Karpas-422 (cell line): ENCODE results near the gene RFC2. TPM values are rescaled to one million over a fixed set of nuclear protein-coding genes. Genes with fewer than 3 reads are reported as not detected.

Source experiments
- DNase-seq: peaks from one replicate; pipeline ENCODE4 v3.0.0-alpha.2; 2015
- H2AFZ ChIP-seq: fragments of 200-600 bp; sonication (generic); 2 replicates; pipeline ENCODE4 v1.6.1; 2014; ENCODE audit warnings: antibody characterized with exemption, low read length, mixed read lengths
- H3K27ac ChIP-seq: fragments of 200-600 bp; sonication (generic); 2 replicates; pipeline ENCODE4 v1.5.1; 2014; ENCODE audit warnings: mild to moderate bottlenecking, low read length, moderate library complexity
- H3K27me3 ChIP-seq: fragments of 200-600 bp; sonication (generic); 2 replicates; pipeline ENCODE4 v1.6.1; 2014; ENCODE audit warnings: low read length, mixed read lengths
- H3K36me3 ChIP-seq: fragments of 200-600 bp; sonication (generic); 2 replicates; pipeline ENCODE4 v1.6.1; 2014; ENCODE audit warnings: low read length, mixed read lengths; ENCODE audit not compliant: insufficient read depth
- H3K4me1 ChIP-seq: fragments of 200-600 bp; sonication (generic); 2 replicates; pipeline ENCODE4 v1.6.1; 2014; ENCODE audit warnings: mild to moderate bottlenecking, low read length, mixed read lengths
- H3K4me2 ChIP-seq: fragments of 200-600 bp; sonication (generic); 2 replicates; pipeline ENCODE4 v1.6.1; 2014; ENCODE audit warnings: low read length, low read depth, mild to moderate bottlenecking; ENCODE audit not compliant: poor library complexity, severe bottlenecking
- H3K4me3 ChIP-seq: fragments of 200-600 bp; sonication (generic); 2 replicates; pipeline ENCODE4 v1.5.1; 2014; ENCODE audit warnings: mild to moderate bottlenecking, antibody characterized with exemption, low read length, mixed read lengths
- H3K79me2 ChIP-seq: fragments of 200-600 bp; sonication (generic); 2 replicates; pipeline ENCODE4 v1.6.1; 2014; ENCODE audit warnings: mild to moderate bottlenecking, low read length, mixed read lengths
- H3K9ac ChIP-seq: fragments of 200-600 bp; sonication (generic); 2 replicates; pipeline ENCODE4 v1.6.0; 2014; ENCODE audit warnings: low read length
- H3K9me2 ChIP-seq: fragments of 200-600 bp; sonication (generic), shearing (Covaris generic); replicated peaks from 2 replicates; pipeline ENCODE4 v1.6.0; 2014; ENCODE audit warnings: mild to moderate bottlenecking, low read length, moderate library complexity; ENCODE audit not compliant: insufficient read depth
- H3K9me3 ChIP-seq: fragments of 300-700, 200-600 bp; sonication (generic); 2 replicates; pipeline ENCODE4 v1.6.1; 2014; ENCODE audit warnings: low read length, mixed read lengths
- H4K20me1 ChIP-seq: fragments of 200-600 bp; sonication (generic); 2 replicates; pipeline ENCODE4 v1.6.1; 2014; ENCODE audit warnings: mild to moderate bottlenecking, antibody characterized with exemption, low read length, low read depth; ENCODE audit not compliant: insufficient read depth
- total RNA-seq: library from RNA; depleted of rRNA; stranded (reverse); fragments of >200 nt; shearing (Covaris generic); gene quantifications from 2 replicates; pipeline ENCODE4 v1.2.3, GENCODE V29; 2014; ENCODE audit warnings: low replicate concordance

RFC2 gene
- total RNA-seq, 1 experiment from 2014 or later, result 18.9 TPM

- Histone ChIP-seq H3K27ac (no peak overlapping the region), H3K4me1 (peaks cover 3% of the 10 kb centered on the region; the same call in 1 of the 2 replicates), H3K4me3 (no peak overlapping the region), H4K20me1 (0 out of 2 replicates have a peak, but pooled peaks cover 6% of the 10 kb centered on the region), H3K9me2 (no peaks in the 10 kb centered on the region), H2AFZ (no peak overlapping the region), H3K36me3 (no peaks in the 10 kb centered on the region), H3K27me3 (no peaks in the 10 kb centered on the region), H3K9me3 (no peaks in the 10 kb centered on the region), H3K79me2 (no peaks in the 10 kb centered on the region), H3K9ac (no peak overlapping the region), H3K4me2 (no peak overlapping the region)
- DNase-seq, result no peak
Measured at GRCh38 chr7:74287303-74288033, 33.3 kb upstream of the RFC2 start.

- no peak overlapping the region for H2AFZ ChIP-seq
- no peaks in the 10 kb centered on the region for H3K27me3 ChIP-seq
- H3K9ac ChIP-seq, result no peak overlapping the region
- no peaks in the 10 kb centered on the region for H3K9me3 ChIP-seq
- H4K20me1 ChIP-seq, result 0 out of 2 replicates have a peak, but pooled peaks cover 4% of the 10 kb centered on the region
- no peak for DNase-seq
- no peaks in the 10 kb centered on the region for H3K79me2 ChIP-seq
- H3K27ac ChIP-seq, result no peak overlapping the region
- H3K36me3 ChIP-seq, result no peaks in the 10 kb centered on the region
- H3K4me1 ChIP-seq, result peaks cover 3% of the 10 kb centered on the region; the same call in 1 of the 2 replicates
- no peak overlapping the region for H3K4me2 ChIP-seq
- H3K9me2 ChIP-seq, result no peaks in the 10 kb centered on the region
- H3K4me3 ChIP-seq, result no peak overlapping the region
Measured at GRCh38 chr7:74286131-74286530, 31.9 kb upstream of the RFC2 start.

- Histone ChIP-seq H3K9ac (no peak overlapping the region), H3K4me1 (peaks cover 3% of the 10 kb centered on the region), H3K27me3 (no peaks in the 10 kb centered on the region), H3K79me2 (no peaks in the 10 kb centered on the region), H3K4me2 (no peak overlapping the region), H3K27ac (no peak overlapping the region), H2AFZ (no peak overlapping the region), H3K9me2 (no peaks in the 10 kb centered on the region), H4K20me1 (no peaks in the 10 kb centered on the region), H3K4me3 (no peak overlapping the region), H3K9me3 (no peaks in the 10 kb centered on the region), H3K36me3 (no peaks in the 10 kb centered on the region)
- no peak for DNase-seq
Measured at GRCh38 chr7:74284781-74285259, 30.6 kb upstream of the RFC2 start.

- no peak for DNase-seq
- Histone ChIP-seq H3K4me2 (no peak overlapping the region), H3K4me3 (no peak overlapping the region), H3K79me2 (no peaks in the 10 kb centered on the region), H3K27ac (no peak overlapping the region), H3K9ac (no peak overlapping the region), H3K9me3 (no peaks in the 10 kb centered on the region), H4K20me1 (no peaks in the 10 kb centered on the region), H3K36me3 (no peaks in the 10 kb centered on the region), H3K4me1 (peaks cover 6% of the 10 kb centered on the region), H3K27me3 (no peaks in the 10 kb centered on the region), H2AFZ (no peak overlapping the region), H3K9me2 (no peaks in the 10 kb centered on the region)
Measured at GRCh38 chr7:74283858-74284447, 29.8 kb upstream of the RFC2 start.

- H3K36me3 ChIP-seq, result no peaks in the 10 kb centered on the region
- H3K4me1 ChIP-seq, result peaks cover 6% of the 10 kb centered on the region
- H2AFZ ChIP-seq, result no peak overlapping the region
- no peak for DNase-seq
- no peaks in the 10 kb centered on the region for H3K27me3 ChIP-seq
- no peak overlapping the region for H3K9ac ChIP-seq
- no peaks in the 10 kb centered on the region for H4K20me1 ChIP-seq
- H3K9me3 ChIP-seq, result no peaks in the 10 kb centered on the region
- H3K9me2 ChIP-seq, result no peaks in the 10 kb centered on the region
- no peak overlapping the region for H3K27ac ChIP-seq
- no peak overlapping the region for H3K4me2 ChIP-seq
- H3K4me3 ChIP-seq, result no peak overlapping the region
- no peaks in the 10 kb centered on the region for H3K79me2 ChIP-seq
Measured at GRCh38 chr7:74282748-74283459, 28.7 kb upstream of the RFC2 start.

- H3K27me3 ChIP-seq, result no peaks in the 10 kb centered on the region
- H3K27ac ChIP-seq, result no peak overlapping the region
- H3K4me1 ChIP-seq, result peaks cover 6% of the 10 kb centered on the region
- H2AFZ ChIP-seq, result no peak overlapping the region
- DNase-seq, result no peak
- no peak overlapping the region for H3K9ac ChIP-seq
- H3K79me2 ChIP-seq, result no peaks in the 10 kb centered on the region
- H3K9me2 ChIP-seq, result no peaks in the 10 kb centered on the region
- H3K9me3 ChIP-seq, result no peaks in the 10 kb centered on the region
- H3K36me3 ChIP-seq, result no peaks in the 10 kb centered on the region
- H4K20me1 ChIP-seq, result no peaks in the 10 kb centered on the region
- no peak overlapping the region for H3K4me3 ChIP-seq
- H3K4me2 ChIP-seq, result no peak overlapping the region
Measured at GRCh38 chr7:74280985-74281384, 26.8 kb upstream of the RFC2 start.

- no peak for DNase-seq
- no peaks in the 10 kb centered on the region for H3K9me2 ChIP-seq
- peaks cover 8% of the 10 kb centered on the region for H3K4me1 ChIP-seq
- H2AFZ ChIP-seq, result no peak overlapping the region
- H3K9me3 ChIP-seq, result no peaks in the 10 kb centered on the region
- no peaks in the 10 kb centered on the region for H4K20me1 ChIP-seq
- no peaks in the 10 kb centered on the region for H3K27me3 ChIP-seq
- H3K9ac ChIP-seq, result no peak overlapping the region
- no peak overlapping the region for H3K4me2 ChIP-seq
- no peaks in the 10 kb centered on the region for H3K79me2 ChIP-seq
- H3K36me3 ChIP-seq, result no peaks in the 10 kb centered on the region
- no peak overlapping the region for H3K4me3 ChIP-seq
- no peak overlapping the region for H3K27ac ChIP-seq
Measured at GRCh38 chr7:74277636-74278035, 23.4 kb upstream of the RFC2 start.

GRCh38 chr7:74275401-74275881, 21.2 kb upstream of the RFC2 start:
- Histone ChIP-seq H3K4me2 (no peak overlapping the region), H3K9me3 (no peaks in the 10 kb centered on the region), H3K9me2 (no peaks in the 10 kb centered on the region), H3K79me2 (no peaks in the 10 kb centered on the region), H3K36me3 (no peaks in the 10 kb centered on the region), H3K4me1 (peaks cover 20% of the 10 kb centered on the region), H3K9ac (no peak overlapping the region), H3K27ac (no peak overlapping the region), H3K4me3 (no peak overlapping the region), H4K20me1 (no peaks in the 10 kb centered on the region), H3K27me3 (no peaks in the 10 kb centered on the region), H2AFZ (no peak overlapping the region)
- DNase-seq, result peak; percentile 71
